Panc1 (cell line): ENCODE data around the gene SLIT3.

Experiments
- POLR2AphosphoS5 ChIP-seq: IDR thresholded peaks from 2 replicates; pipeline ENCODE4 v1.6.1; 2012; ENCODE audit warnings: mild to moderate bottlenecking, low read depth, low read length, moderate library complexity
- SIN3A ChIP-seq: IDR thresholded peaks from 2 replicates; pipeline ENCODE4 v1.6.1; 2012; ENCODE audit warnings: low read depth, mild to moderate bottlenecking, low read length, moderate library complexity, borderline replicate concordance; ENCODE audit not compliant: insufficient read depth
- TF ChIP-seq, protein P1 (sequence below): fragments of 450-650 bp; IDR thresholded peaks from 2 replicates; pipeline ENCODE4 v1.5.1; 2017; ENCODE audit warnings: mild to moderate bottlenecking
- TF ChIP-seq, protein P2 (sequence below), 2 experiments: IDR thresholded peaks; 2 replicates each; pipeline ENCODE4 v1.6.1; 2011 to 2012; ENCODE audit warnings: low read depth in 2 of 2, control low read depth in 1 of 2, low read length in 1 of 2, mild to moderate bottlenecking in 1 of 2, moderate library complexity in 1 of 2; ENCODE audit not compliant: insufficient read depth in 1 of 2

DNA sequence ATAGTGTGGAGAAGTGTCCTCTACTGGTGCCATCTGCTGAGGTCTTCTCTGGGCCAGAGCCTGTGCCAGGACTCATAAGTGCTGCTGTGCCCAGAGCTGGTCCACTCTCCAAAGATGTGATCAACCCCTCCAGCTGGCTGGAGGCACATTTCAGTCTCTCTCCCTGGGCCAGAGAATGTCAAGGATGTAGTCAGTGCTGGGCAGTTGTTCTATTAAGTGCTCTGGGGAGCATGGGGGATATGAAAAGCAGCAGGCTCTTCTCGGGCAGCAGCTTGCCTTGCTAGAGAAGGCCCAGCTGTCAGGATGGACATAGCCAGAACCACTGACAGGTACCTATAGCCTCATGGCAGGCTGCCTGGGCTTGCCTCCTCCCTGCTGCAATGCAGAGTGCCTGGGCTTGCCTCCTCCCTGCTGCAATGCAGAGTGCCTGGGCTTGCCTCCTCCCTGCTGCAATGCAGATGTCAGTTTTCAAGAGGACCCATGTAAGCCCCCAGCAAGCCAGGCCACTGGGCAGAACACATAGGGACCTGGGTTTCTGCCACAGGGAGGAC, 564.6 kb downstream of the SLIT3 start:
- TF ChIP-seq, protein P1, sequence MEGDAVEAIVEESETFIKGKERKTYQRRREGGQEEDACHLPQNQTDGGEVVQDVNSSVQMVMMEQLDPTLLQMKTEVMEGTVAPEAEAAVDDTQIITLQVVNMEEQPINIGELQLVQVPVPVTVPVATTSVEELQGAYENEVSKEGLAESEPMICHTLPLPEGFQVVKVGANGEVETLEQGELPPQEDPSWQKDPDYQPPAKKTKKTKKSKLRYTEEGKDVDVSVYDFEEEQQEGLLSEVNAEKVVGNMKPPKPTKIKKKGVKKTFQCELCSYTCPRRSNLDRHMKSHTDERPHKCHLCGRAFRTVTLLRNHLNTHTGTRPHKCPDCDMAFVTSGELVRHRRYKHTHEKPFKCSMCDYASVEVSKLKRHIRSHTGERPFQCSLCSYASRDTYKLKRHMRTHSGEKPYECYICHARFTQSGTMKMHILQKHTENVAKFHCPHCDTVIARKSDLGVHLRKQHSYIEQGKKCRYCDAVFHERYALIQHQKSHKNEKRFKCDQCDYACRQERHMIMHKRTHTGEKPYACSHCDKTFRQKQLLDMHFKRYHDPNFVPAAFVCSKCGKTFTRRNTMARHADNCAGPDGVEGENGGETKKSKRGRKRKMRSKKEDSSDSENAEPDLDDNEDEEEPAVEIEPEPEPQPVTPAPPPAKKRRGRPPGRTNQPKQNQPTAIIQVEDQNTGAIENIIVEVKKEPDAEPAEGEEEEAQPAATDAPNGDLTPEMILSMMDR, result no peak
- no peak for TF ChIP-seq SIN3A
- no peak for TF ChIP-seq POLR2AphosphoS5
- TF ChIP-seq, protein P2, sequence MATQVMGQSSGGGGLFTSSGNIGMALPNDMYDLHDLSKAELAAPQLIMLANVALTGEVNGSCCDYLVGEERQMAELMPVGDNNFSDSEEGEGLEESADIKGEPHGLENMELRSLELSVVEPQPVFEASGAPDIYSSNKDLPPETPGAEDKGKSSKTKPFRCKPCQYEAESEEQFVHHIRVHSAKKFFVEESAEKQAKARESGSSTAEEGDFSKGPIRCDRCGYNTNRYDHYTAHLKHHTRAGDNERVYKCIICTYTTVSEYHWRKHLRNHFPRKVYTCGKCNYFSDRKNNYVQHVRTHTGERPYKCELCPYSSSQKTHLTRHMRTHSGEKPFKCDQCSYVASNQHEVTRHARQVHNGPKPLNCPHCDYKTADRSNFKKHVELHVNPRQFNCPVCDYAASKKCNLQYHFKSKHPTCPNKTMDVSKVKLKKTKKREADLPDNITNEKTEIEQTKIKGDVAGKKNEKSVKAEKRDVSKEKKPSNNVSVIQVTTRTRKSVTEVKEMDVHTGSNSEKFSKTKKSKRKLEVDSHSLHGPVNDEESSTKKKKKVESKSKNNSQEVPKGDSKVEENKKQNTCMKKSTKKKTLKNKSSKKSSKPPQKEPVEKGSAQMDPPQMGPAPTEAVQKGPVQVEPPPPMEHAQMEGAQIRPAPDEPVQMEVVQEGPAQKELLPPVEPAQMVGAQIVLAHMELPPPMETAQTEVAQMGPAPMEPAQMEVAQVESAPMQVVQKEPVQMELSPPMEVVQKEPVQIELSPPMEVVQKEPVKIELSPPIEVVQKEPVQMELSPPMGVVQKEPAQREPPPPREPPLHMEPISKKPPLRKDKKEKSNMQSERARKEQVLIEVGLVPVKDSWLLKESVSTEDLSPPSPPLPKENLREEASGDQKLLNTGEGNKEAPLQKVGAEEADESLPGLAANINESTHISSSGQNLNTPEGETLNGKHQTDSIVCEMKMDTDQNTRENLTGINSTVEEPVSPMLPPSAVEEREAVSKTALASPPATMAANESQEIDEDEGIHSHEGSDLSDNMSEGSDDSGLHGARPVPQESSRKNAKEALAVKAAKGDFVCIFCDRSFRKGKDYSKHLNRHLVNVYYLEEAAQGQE (IDR thresholded peaks at IDR 0.05; ENCODE audit: insufficient read depth in 1 of 2, low read depth in 2 of 2, low read length in 1 of 2), result no peak
